Breast epithelium (tissue), 3 donors: ENCODE results near the gene RXFP4.
A peak's percentile ranks its signal among the peaks of the same experiment; 100 is the strongest.

Experiments used
- POLR2A ChIP-seq: fragments of 450-650 bp; IDR thresholded peaks from one replicate; pipeline ENCODE4 v1.6.1; 2016; ENCODE audit warnings: antibody characterized with exemption, mild to moderate bottlenecking, moderate library complexity
- POLR2AphosphoS5 ChIP-seq, 3 donors: sonication (generic); formaldehyde crosslinking; IDR thresholded peaks; one replicate each; pipeline ENCODE4 v1.6.1; 2017; ENCODE audit warnings: antibody characterized with exemption in 3 of 3
- TF ChIP-seq, protein P1 (sequence below), 3 donors: fragments of 450-650 bp; IDR thresholded peaks; one replicate each; pipeline ENCODE4 v1.5.1; 2016 to 2017; ENCODE audit warnings: antibody characterized with exemption in 3 of 3, mild to moderate bottlenecking in 3 of 3, moderate library complexity in 3 of 3

DNA sequence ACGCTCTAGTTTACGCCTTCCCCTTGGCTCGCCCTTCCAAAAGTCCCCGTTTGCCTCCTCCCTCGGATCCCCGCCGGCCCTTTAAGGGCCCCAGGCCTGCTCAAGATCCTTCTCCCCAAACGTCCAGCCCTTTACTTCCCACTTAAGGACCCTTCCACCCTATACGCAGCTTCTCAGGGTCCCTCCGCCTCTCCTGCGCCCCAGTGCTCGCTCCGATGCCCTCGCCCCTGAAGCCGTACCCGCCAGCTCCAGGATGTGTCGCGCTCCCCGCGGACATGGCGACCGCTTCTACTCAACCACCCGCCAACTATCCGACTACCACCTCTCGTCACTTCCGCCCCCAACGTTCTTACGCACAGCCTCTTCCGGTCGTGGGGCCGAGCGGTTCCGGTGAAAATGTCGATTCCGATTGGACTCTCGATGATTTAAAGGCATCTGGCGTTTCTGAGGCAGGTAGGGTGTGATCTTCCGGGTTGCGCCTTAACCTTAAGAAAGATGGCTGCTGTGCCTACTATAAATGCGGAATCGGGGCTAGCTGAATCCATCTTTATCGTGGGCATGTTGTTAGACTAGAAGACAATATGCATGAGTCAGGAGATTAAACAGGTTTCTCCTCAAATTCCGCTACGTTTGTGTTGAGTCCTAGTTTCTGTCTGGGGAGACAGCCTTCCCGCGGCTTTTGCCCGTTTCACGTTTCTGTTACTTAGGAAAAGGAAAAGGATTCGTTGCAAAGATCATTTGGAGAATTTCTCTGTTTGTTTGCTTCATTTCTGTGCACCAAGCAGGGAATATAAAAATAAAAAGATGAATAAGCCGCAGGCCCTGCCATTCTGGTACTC lies 7.1 kb upstream of the RXFP4 start, which contains the start of gene KHDC4:
- TF ChIP-seq, protein P1, sequence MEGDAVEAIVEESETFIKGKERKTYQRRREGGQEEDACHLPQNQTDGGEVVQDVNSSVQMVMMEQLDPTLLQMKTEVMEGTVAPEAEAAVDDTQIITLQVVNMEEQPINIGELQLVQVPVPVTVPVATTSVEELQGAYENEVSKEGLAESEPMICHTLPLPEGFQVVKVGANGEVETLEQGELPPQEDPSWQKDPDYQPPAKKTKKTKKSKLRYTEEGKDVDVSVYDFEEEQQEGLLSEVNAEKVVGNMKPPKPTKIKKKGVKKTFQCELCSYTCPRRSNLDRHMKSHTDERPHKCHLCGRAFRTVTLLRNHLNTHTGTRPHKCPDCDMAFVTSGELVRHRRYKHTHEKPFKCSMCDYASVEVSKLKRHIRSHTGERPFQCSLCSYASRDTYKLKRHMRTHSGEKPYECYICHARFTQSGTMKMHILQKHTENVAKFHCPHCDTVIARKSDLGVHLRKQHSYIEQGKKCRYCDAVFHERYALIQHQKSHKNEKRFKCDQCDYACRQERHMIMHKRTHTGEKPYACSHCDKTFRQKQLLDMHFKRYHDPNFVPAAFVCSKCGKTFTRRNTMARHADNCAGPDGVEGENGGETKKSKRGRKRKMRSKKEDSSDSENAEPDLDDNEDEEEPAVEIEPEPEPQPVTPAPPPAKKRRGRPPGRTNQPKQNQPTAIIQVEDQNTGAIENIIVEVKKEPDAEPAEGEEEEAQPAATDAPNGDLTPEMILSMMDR (IDR thresholded peaks at IDR 0.05): peak in 2 of 3 donors; percentile 23 to 31
- TF ChIP-seq POLR2AphosphoS5 (IDR thresholded peaks at IDR 0.05) (peak; percentile 99 to 100 (median 99)), POLR2A (peak; percentile 99)
